Endothelial cell of umbilical vein (primary cell): ENCODE data around the gene CACNA1B. TPM values are rescaled to one million over a fixed set of nuclear protein-coding genes. Genes with fewer than 3 reads are reported as not detected.

Experiments used
- BruUV-seq: library from RNA; stranded (reverse); fragments of 400-500 nt; replicated peaks from 2 replicates; lab custom pipeline; 2021; lab: Mats Ljungman, UMichigan
- CTCF ChIA-PET: fragments of 300-600, 350-600 bp; sonication (Branson Sonifier 250); formaldehyde crosslinking; loops from one replicate; lab custom pipeline; 2021; ENCODE audit warnings: antibody characterized with exemption, inconsistent platforms; lab: Charles Lee
- POLR2A ChIA-PET: fragments of 300-600, 350-600 bp; sonication (Branson Sonifier 250); formaldehyde crosslinking; loops from one replicate; lab custom pipeline; 2021; ENCODE audit warnings: antibody characterized with exemption, inconsistent platforms; lab: Charles Lee
- DNase-seq: peaks from one replicate; pipeline ENCODE4 v3.0.0-alpha.2; 2011; ENCODE audit warnings: low read depth, low spot score
- FAIRE-seq: peaks from 2 replicates; lab custom pipeline; 2011; peaks lifted over from hg19 to GRCh38; lab: Jason Lieb, UNC
- H2AFZ ChIP-seq: 2 replicates; pipeline ENCODE4 v1.6.0; 2012; ENCODE audit warnings: low read depth, low read length, control low read depth, inconsistent platforms
- H3K27ac ChIP-seq: 2 replicates; pipeline ENCODE4 v1.5.1; 2011; ENCODE audit warnings: low read depth, mild to moderate bottlenecking, control low read depth, low read length, moderate library complexity; ENCODE audit not compliant: insufficient read depth
- H3K27me3 ChIP-seq, 2 experiments: 2 replicates each; pipeline versions ENCODE4 v1.6.0 to v1.6.1; 2011; ENCODE audit warnings: low read length in 2 of 2, mixed read lengths in 1 of 2; ENCODE audit not compliant: control insufficient read depth in 2 of 2, insufficient read depth in 2 of 2
- H3K36me3 ChIP-seq, 2 experiments: 2 replicates in 1 of 2; 3 replicates in 1 of 2; pipeline ENCODE4 v1.5.1; 2011; ENCODE audit warnings: low read length in 2 of 2, mild to moderate bottlenecking in 1 of 2, moderate library complexity in 1 of 2; ENCODE audit not compliant: control insufficient read depth in 2 of 2, insufficient read depth in 2 of 2; ENCODE audit errors: extremely low read depth in 1 of 2
- H3K4me1 ChIP-seq: 3 replicates; pipeline ENCODE4 v1.5.1; 2011; ENCODE audit warnings: mild to moderate bottlenecking, low read length; ENCODE audit not compliant: control insufficient read depth, insufficient read depth; ENCODE audit errors: extremely low read depth
- H3K4me2 ChIP-seq: 2 replicates; pipeline ENCODE4 v1.6.1; 2011; ENCODE audit warnings: low read length, control low read depth, mixed read lengths; ENCODE audit not compliant: insufficient read depth
- H3K4me3 ChIP-seq, 3 experiments: fragments of 200-600 bp in 1 of 3; sonication (generic), shearing (Covaris generic) in 1 of 3; replicated peaks in 1 of 3; 2 replicates each; pipeline ENCODE4 v1.5.1; 2011 to 2016; ENCODE audit warnings: control low read depth in 3 of 3, low read length in 3 of 3, mild to moderate bottlenecking in 2 of 3, inconsistent platforms in 1 of 3, low read depth in 1 of 3, moderate library complexity in 1 of 3; ENCODE audit not compliant: insufficient read depth in 1 of 3
- H3K79me2 ChIP-seq: 2 replicates; pipeline ENCODE4 v1.6.0; 2012; ENCODE audit warnings: low read length, inconsistent platforms; ENCODE audit not compliant: control insufficient read depth, insufficient read depth
- H3K9ac ChIP-seq: replicated peaks from 2 replicates; pipeline ENCODE3; 2011; ENCODE audit warnings: low read length, control low read depth; ENCODE audit not compliant: insufficient read depth; ENCODE audit errors: extremely low read depth
- H3K9me1 ChIP-seq: replicated peaks from 3 replicates; pipeline ENCODE4 v1.6.0; 2011; ENCODE audit warnings: mild to moderate bottlenecking, low read length; ENCODE audit not compliant: control insufficient read depth, insufficient read depth; ENCODE audit errors: extremely low read depth
- H3K9me3 ChIP-seq: replicated peaks from 2 replicates; pipeline ENCODE4 v1.5.1; 2012; ENCODE audit warnings: low read length, inconsistent platforms; ENCODE audit not compliant: control insufficient read depth, insufficient read depth
- H4K20me1 ChIP-seq: replicated peaks from 2 replicates; pipeline ENCODE3; 2011; ENCODE audit warnings: mild to moderate bottlenecking, low read length; ENCODE audit not compliant: control insufficient read depth, insufficient read depth; ENCODE audit errors: extremely low read depth
- EZH2 ChIP-seq: IDR thresholded peaks from 2 replicates; pipeline ENCODE4 v1.6.1; 2012; ENCODE audit warnings: borderline replicate concordance, low read depth, mild to moderate bottlenecking, moderate library complexity, low read length, inconsistent platforms; ENCODE audit not compliant: severe bottlenecking
- FOS ChIP-seq: IDR thresholded peaks from 2 replicates; pipeline ENCODE4 v1.6.1; 2011; ENCODE audit warnings: mild to moderate bottlenecking, low read length, moderate library complexity, borderline replicate concordance; ENCODE audit not compliant: insufficient read depth
- GATA2 ChIP-seq: IDR thresholded peaks from 2 replicates; pipeline ENCODE4 v1.7.0; 2011; ENCODE audit warnings: low read depth, mild to moderate bottlenecking, moderate library complexity, mixed read lengths, low read length; ENCODE audit not compliant: insufficient read length, insufficient read depth
- JUN ChIP-seq: IDR thresholded peaks from 2 replicates; pipeline ENCODE4 v1.6.1; 2011; ENCODE audit warnings: borderline replicate concordance, low read depth; ENCODE audit not compliant: insufficient read length, insufficient read depth
- MYC ChIP-seq: IDR thresholded peaks from one replicate; pipeline ENCODE4 v1.6.1; 2011; ENCODE audit warnings: mild to moderate bottlenecking, low read depth, low read length
- POLR2A ChIP-seq: IDR thresholded peaks from 2 replicates; pipeline ENCODE4 v1.6.1; 2012; ENCODE audit warnings: low read depth, mild to moderate bottlenecking, control low read depth, low read length
- POLR2AphosphoS5 ChIP-seq: IDR thresholded peaks from 2 replicates; pipeline ENCODE4 v1.6.1; 2012; ENCODE audit warnings: low read depth, mild to moderate bottlenecking, control low read depth, low read length, moderate library complexity; ENCODE audit not compliant: insufficient read depth
- dilution Hi-C: fragments of 300-500 bp; cut with MboI; formaldehyde crosslinking; loops from one replicate; pipeline ENCODE4 v1.15.0; 2019; ENCODE audit warnings: low sequenced_read_pairs; ENCODE audit not compliant: extremely low pct_ligation_motif_present
- intact Hi-C: fragments of 100-400 bp; cut with micrococcal nuclease; formaldehyde crosslinking; loops from one replicate; pipeline ENCODE4 v1.10.0; 2022
- polyA plus RNA-seq, 4 experiments: library from polyadenylated mRNA; depleted of rRNA in 3 of 4; stranded (reverse) in 3 of 4; unstranded in 1 of 4; fragments of >200 nt; gene quantifications; 2 replicates each; pipeline versions ENCODE4 v1.2.1 to v1.2.3, GENCODE V29; 2011 to 2012; ENCODE audit warnings: missing spikeins in 1 of 4
- total RNA-seq: library from RNA; stranded (reverse); gene quantifications from 2 replicates; pipeline ENCODE4 v1.2.3, GENCODE V29; 2021
- TF ChIP-seq, protein P1 (sequence below): IDR thresholded peaks from 2 replicates; pipeline ENCODE4 v1.6.1; 2011; ENCODE audit not compliant: insufficient read depth, insufficient read length
- TF ChIP-seq, protein P2 (sequence below), 2 donors: IDR thresholded peaks; 1 replicate in 1 of 2; 2 replicates in 1 of 2; pipeline ENCODE4 v1.5.1; 2011; ENCODE audit warnings: low read length in 2 of 2, mild to moderate bottlenecking in 2 of 2, moderate library complexity in 2 of 2, control low read depth in 1 of 2, inconsistent platforms in 1 of 2, low read depth in 1 of 2; ENCODE audit not compliant: insufficient read depth in 1 of 2; ENCODE audit errors: extremely low read depth in 1 of 2

CACNA1B gene
- total and polyA plus RNA-seq, 2 donors (not counting 3 experiments of a cell fraction or from before 2014, with no cell fraction given): 0.11 to 0.41 TPM

DNA sequence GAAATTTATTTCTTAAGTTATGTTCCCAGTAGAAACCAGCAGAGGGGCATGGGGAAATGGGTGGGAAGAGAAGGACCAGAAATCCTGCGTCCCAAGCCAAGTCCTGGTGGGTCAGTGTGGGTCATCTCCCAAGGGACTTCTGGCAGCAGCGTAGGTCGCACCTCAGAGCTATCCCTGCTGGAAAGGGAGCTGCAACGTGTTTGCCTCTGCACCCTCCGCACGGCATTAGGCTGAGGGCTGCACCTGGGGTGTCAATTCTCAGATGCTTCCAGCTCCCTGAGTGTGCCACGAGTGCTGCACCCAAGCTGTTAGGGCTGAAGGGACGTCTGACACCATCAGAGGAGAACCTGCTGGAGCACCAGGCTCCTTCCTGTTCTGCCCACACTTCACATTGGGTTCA, 182.8 kb downstream of the CACNA1B start:
- FAIRE-seq (no peak), DNase-seq (no peak)
- H3K27ac ChIP-seq: no peak overlapping the region
- dilution Hi-C loops (no loop called here), intact Hi-C loops (no loop called here)
- H3K4me1 ChIP-seq: no peaks in the 10 kb centered on the region
- BruUV-seq: no TSS peak
- ChIA-PET CTCF (no interaction called here), POLR2A (no interaction called here)
- H3K4me2 ChIP-seq: no peak overlapping the region
- H3K27me3 ChIP-seq: no peaks in the 10 kb centered on the region
- no peak overlapping the region for H3K9ac ChIP-seq
- TF ChIP-seq MYC: no peak
- TF ChIP-seq EZH2: no peak
- TF ChIP-seq POLR2AphosphoS5: no peak
- TF ChIP-seq JUN: no peak
- TF ChIP-seq, protein P1, sequence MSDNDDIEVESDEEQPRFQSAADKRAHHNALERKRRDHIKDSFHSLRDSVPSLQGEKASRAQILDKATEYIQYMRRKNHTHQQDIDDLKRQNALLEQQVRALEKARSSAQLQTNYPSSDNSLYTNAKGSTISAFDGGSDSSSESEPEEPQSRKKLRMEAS: no peak
- no peaks in the 10 kb centered on the region for H3K79me2 ChIP-seq
- no peaks in the 10 kb centered on the region for H3K9me1 ChIP-seq
- no peaks in the 10 kb centered on the region for H3K36me3 ChIP-seq
- no peak overlapping the region for H3K4me3 ChIP-seq
- no peak overlapping the region for H2AFZ ChIP-seq
- H4K20me1 ChIP-seq: no peaks in the 10 kb centered on the region
- H3K9me3 ChIP-seq: no peaks in the 10 kb centered on the region

DNA sequence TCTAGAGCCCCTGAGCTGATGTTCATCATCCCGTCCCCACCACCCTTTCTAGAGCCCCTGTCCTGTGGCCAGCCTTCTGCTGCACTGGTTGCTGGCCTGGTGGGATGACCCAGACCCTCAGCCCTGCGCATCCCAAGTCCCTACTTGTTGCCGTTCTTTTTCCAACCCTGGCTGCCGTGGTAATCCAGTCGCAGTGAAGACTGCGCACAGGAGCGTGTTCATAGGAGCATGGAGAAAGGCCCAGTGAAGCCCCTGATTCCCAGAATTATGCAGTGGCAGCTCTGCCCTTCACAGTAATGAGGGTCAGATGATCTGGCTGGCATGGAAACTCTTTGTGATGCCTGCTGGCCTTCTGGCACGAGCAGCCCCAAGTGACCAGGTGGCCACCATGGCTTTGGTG, 183.3 kb downstream of the CACNA1B start:
- dilution Hi-C loops (no loop called here), intact Hi-C loops (no loop called here)
- Histone ChIP-seq H3K79me2 (no peaks in the 10 kb centered on the region), H3K9me1 (no peaks in the 10 kb centered on the region), H3K9ac (no peak overlapping the region), H3K36me3 (no peaks in the 10 kb centered on the region), H3K4me2 (no peak overlapping the region), H4K20me1 (no peaks in the 10 kb centered on the region), H3K27me3 (no peaks in the 10 kb centered on the region), H2AFZ (no peak overlapping the region), H3K4me3 (no peak overlapping the region), H3K27ac (no peak overlapping the region), H3K4me1 (no peaks in the 10 kb centered on the region), H3K9me3 (no peaks in the 10 kb centered on the region)
- FAIRE-seq (no peak), DNase-seq (no peak)
- ChIA-PET CTCF (no interaction called here), POLR2A (no interaction called here)
- TF ChIP-seq POLR2AphosphoS5 (no peak), FOS (no peak), JUN (no peak), MYC (no peak), EZH2 (no peak), GATA2 (no peak), POLR2A (no peak)
- TF ChIP-seq, protein P2, sequence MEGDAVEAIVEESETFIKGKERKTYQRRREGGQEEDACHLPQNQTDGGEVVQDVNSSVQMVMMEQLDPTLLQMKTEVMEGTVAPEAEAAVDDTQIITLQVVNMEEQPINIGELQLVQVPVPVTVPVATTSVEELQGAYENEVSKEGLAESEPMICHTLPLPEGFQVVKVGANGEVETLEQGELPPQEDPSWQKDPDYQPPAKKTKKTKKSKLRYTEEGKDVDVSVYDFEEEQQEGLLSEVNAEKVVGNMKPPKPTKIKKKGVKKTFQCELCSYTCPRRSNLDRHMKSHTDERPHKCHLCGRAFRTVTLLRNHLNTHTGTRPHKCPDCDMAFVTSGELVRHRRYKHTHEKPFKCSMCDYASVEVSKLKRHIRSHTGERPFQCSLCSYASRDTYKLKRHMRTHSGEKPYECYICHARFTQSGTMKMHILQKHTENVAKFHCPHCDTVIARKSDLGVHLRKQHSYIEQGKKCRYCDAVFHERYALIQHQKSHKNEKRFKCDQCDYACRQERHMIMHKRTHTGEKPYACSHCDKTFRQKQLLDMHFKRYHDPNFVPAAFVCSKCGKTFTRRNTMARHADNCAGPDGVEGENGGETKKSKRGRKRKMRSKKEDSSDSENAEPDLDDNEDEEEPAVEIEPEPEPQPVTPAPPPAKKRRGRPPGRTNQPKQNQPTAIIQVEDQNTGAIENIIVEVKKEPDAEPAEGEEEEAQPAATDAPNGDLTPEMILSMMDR (IDR thresholded peaks at IDR 0.05; ENCODE audit: extremely low read depth in 1 of 2, insufficient read depth in 1 of 2, low read depth in 1 of 2, low read length in 2 of 2): no peak
- TF ChIP-seq, protein P1: no peak
- no TSS peak for BruUV-seq
